HG03064 (cell line): Measurements from ENCODE around the gene MYL11.
"Not testable (repeated sequence)": the region's sequence is repeated elsewhere in the genome, so short reads cannot be mapped to it uniquely, and the experiment has no call there.

Experiments
- ATAC-seq: cut with Tn5 transposase; IDR thresholded peaks from one replicate; pipeline ENCODE4 v1.9.1; 2021; ENCODE audit warnings: low read depth; ENCODE audit not compliant: unreplicated experiment

The MYL11 gene

GRCh38 chr16:30374538-30374937, at the start of gene MYL11:
Gene MYL11, plus strand, starts transcription at chr16:30374802. Its CDS starts 56 bp downstream, at chr16:30374858.
- no peak for ATAC-seq

GRCh38 chr16:30334473-30334989, 40.1 kb upstream of the MYL11 start:
- ATAC-seq = peak; percentile 88

- peak; percentile 57 for ATAC-seq
These were observed 39.5 kb upstream of the MYL11 start for GRCh38 chr16:30335028-30335597.

GRCh38 chr16:30335598-30336474, 38.8 kb upstream of the MYL11 start:
- ATAC-seq = peak; percentile 15

GRCh38 chr16:30337964-30338357, 36.6 kb upstream of the MYL11 start:
- ATAC-seq = not testable (repeated sequence)

- not testable (repeated sequence) for ATAC-seq
These were observed 35.9 kb upstream of the MYL11 start for GRCh38 chr16:30338715-30339114.

- ATAC-seq = no peak
These were observed 34.0 kb upstream of the MYL11 start for GRCh38 chr16:30340621-30341020.

GRCh38 chr16:30341971-30342370, 32.6 kb upstream of the MYL11 start:
- ATAC-seq = not testable (repeated sequence)

GRCh38 chr16:30342751-30343490, 31.7 kb upstream of the MYL11 start:
- ATAC-seq = no peak

- not testable (repeated sequence) for ATAC-seq
These were observed 31.1 kb upstream of the MYL11 start for GRCh38 chr16:30343491-30343820.

GRCh38 chr16:30346286-30346685, 28.3 kb upstream of the MYL11 start:
- no peak for ATAC-seq

- no peak for ATAC-seq
These were observed 26.5 kb upstream of the MYL11 start for GRCh38 chr16:30348113-30348512.

GRCh38 chr16:30348929-30349328, 25.7 kb upstream of the MYL11 start:
- ATAC-seq = no peak

- ATAC-seq = no peak
These were observed 24.9 kb upstream of the MYL11 start for GRCh38 chr16:30349675-30350074.

- peak; percentile 52 for ATAC-seq
These were observed 24.3 kb upstream of the MYL11 start for GRCh38 chr16:30350134-30350871.

GRCh38 chr16:30351001-30351441, 23.6 kb upstream of the MYL11 start:
- no peak for ATAC-seq

GRCh38 chr16:30351586-30352419, 22.8 kb upstream of the MYL11 start:
- ATAC-seq = no peak

- ATAC-seq = no peak
These were observed 21.9 kb upstream of the MYL11 start for GRCh38 chr16:30352488-30353401.
